Measurements from ENCODE around the gene ZNF837.
A peak's percentile ranks its signal among the peaks of the same experiment; 100 is the strongest.

ZNF837 gene

GRCh38 chr19:58372311-58373133 lies 8.3 kb downstream of the ZNF837 start:
- DNase-seq (ENCODE audit: low read depth in 1 of 2, low spot score in 1 of 2), result no peak

- no peak for DNase-seq (ENCODE audit: low read depth in 1 of 2, low spot score in 1 of 2)
Measured at GRCh38 chr19:58368561-58369360, 12.1 kb downstream of the ZNF837 start.

- no peak for DNase-seq (ENCODE audit: low read depth in 1 of 2, low spot score in 1 of 2)
Measured at GRCh38 chr19:58367698-58368454, 13.0 kb downstream of the ZNF837 start.

GRCh38 chr19:58366585-58367430 lies 14.0 kb downstream of the ZNF837 start:
- DNase-seq (ENCODE audit: low read depth in 1 of 2, low spot score in 1 of 2), result no peak

- DNase-seq (ENCODE audit: low read depth in 1 of 2, low spot score in 1 of 2), result no peak
Measured at GRCh38 chr19:58364146-58364545, 16.7 kb downstream of the ZNF837 start.

- peak; percentile 95 for DNase-seq (ENCODE audit: low read depth in 1 of 2, low spot score in 1 of 2)
Measured at GRCh38 chr19:58362272-58362994, 18.4 kb downstream of the ZNF837 start, which contains the start of gene ZNF497. ZNF497 (minus strand) TSS chr19:58362751; CDS start chr19:58357635, 5,116 bp downstream.

GRCh38 chr19:58361900-58362271 lies 18.9 kb downstream of the ZNF837 start:
- DNase-seq (ENCODE audit: low read depth in 1 of 2, low spot score in 1 of 2), result peak in 1 of 2 donors; percentile 30

- DNase-seq (ENCODE audit: low read depth in 1 of 2, low spot score in 1 of 2), result no peak
Measured at GRCh38 chr19:58357481-58358145, 23.2 kb downstream of the ZNF837 start.

- no peak for DNase-seq (ENCODE audit: low read depth in 1 of 2, low spot score in 1 of 2)
Measured at GRCh38 chr19:58356766-58357480, 23.9 kb downstream of the ZNF837 start.

- DNase-seq (ENCODE audit: low read depth in 1 of 2, low spot score in 1 of 2), result no peak
Measured at GRCh38 chr19:58355908-58356765, 24.7 kb downstream of the ZNF837 start.

GRCh38 chr19:58355215-58355796 lies 25.5 kb downstream of the ZNF837 start:
- DNase-seq (ENCODE audit: low read depth in 1 of 2, low spot score in 1 of 2), result no peak

GRCh38 chr19:58354478-58355030 lies 26.3 kb downstream of the ZNF837 start:
- no peak for DNase-seq (ENCODE audit: low read depth in 1 of 2, low spot score in 1 of 2)

GRCh38 chr19:58353717-58354477 lies 26.9 kb downstream of the ZNF837 start:
- DNase-seq (ENCODE audit: low read depth in 1 of 2, low spot score in 1 of 2), result no peak

GRCh38 chr19:58352760-58353671 lies 27.8 kb downstream of the ZNF837 start, which contains the start of gene A1BG:
A1BG (minus strand) TSS chr19:58353492; CDS start chr19:58353437, 55 bp downstream.
- no peak for DNase-seq (ENCODE audit: low read depth in 1 of 2, low spot score in 1 of 2)

All from stimulated activated CD4-positive, alpha-beta T cell treated with anti-CD3 and anti-CD28 coated beads, Interleukin-15, amount 100 ng/mL, for 1 hour (primary cell).